A549 (cell line): ENCODE measurements around the gene PPFIA4. TPM values are rescaled to one million over a fixed set of nuclear protein-coding genes. Genes with fewer than 3 reads are reported as not detected.
"Not testable (repeated sequence)": the region's sequence is repeated elsewhere in the genome, so short reads cannot be mapped to it uniquely, and the experiment has no call there.

Source experiments
- ATAC-seq, 2 experiments: fragments of 200-7000 bp in 1 of 2; fragments of >200 bp in 1 of 2; cut with Nextera tagmentation in 1 of 2; cut with Tn5 transposase in 1 of 2; 3 replicates each; pipeline versions ENCODE4 v1.8.0 to v1.9.1; 2018 to 2020; ENCODE audit warnings: mild to moderate bottlenecking in 1 of 2, moderate library complexity in 1 of 2
- CTCF ChIA-PET: fragments of 300-600 bp; sonication (Branson Sonifier 250); formaldehyde crosslinking; extraction: SDS; loops from one replicate; lab custom pipeline; 2021; ENCODE audit warnings: antibody characterized with exemption, inconsistent platforms; lab: Yijun Ruan, JAX
- POLR2A ChIA-PET: fragments of 350-600 bp; formaldehyde crosslinking; extraction: SDS; loops from one replicate; lab custom pipeline; 2021; ENCODE audit warnings: antibody characterized with exemption, inconsistent platforms; lab: Yijun Ruan, JAX
- DNase-seq, 2 experiments: peaks; one replicate each; pipeline versions ENCODE4 v3.0.0 to v3.0.0-alpha.2; 2011 to 2016; ENCODE audit warnings: low read depth in 1 of 2, low spot score in 1 of 2
- FAIRE-seq: peaks from 2 replicates; lab custom pipeline; 2011; peaks lifted over from hg19 to GRCh38; lab: Jason Lieb, UNC
- H3K27ac ChIP-seq, 2 experiments: fragments of >200 bp; sonication (Bioruptor Twin); formaldehyde crosslinking; 3 replicates each; pipeline ENCODE4 v1.5.1; 2016 to 2017
- H3K4me1 ChIP-seq: fragments of >200 bp; sonication (Bioruptor Twin); formaldehyde crosslinking; 3 replicates; pipeline ENCODE4 v1.6.1; 2016
- H3K4me2 ChIP-seq: fragments of >200 bp; sonication (Bioruptor Twin); formaldehyde crosslinking; 3 replicates; pipeline ENCODE4 v1.6.1; 2016
- H3K4me3 ChIP-seq: fragments of >200 bp; sonication (Bioruptor Twin); formaldehyde crosslinking; 3 replicates; pipeline ENCODE4 v1.5.1; 2016
- H3K9me3 ChIP-seq: fragments of >200 bp; sonication (Bioruptor Twin); formaldehyde crosslinking; 3 replicates; pipeline ENCODE4 v1.6.1; 2016
- BHLHE40 ChIP-seq: IDR thresholded peaks from 2 replicates; pipeline ENCODE4 v1.6.1; 2012; ENCODE audit warnings: low read depth, low read length, inconsistent platforms
- CBX8 ChIP-seq: fragments of 200-600 bp; sonication (generic); IDR thresholded peaks from 2 replicates; pipeline ENCODE4 v1.6.1; 2016
- CHD2 ChIP-seq: fragments of 150-350 bp; IDR thresholded peaks from 2 replicates; pipeline ENCODE4 v1.6.1; 2014; ENCODE audit warnings: low read length; ENCODE audit not compliant: partially characterized antibody
- FOSL2 ChIP-seq, 2 experiments: fragments of 450-650 bp in 1 of 2; fragments of >200 bp in 1 of 2; sonication (Bioruptor Twin) in 1 of 2; formaldehyde crosslinking; IDR thresholded peaks; 2 replicates each; pipeline versions ENCODE4 v1.5.0 to v1.6.1; 2016 to 2020; ENCODE audit warnings: mild to moderate bottlenecking in 1 of 2, moderate library complexity in 1 of 2
- FOXS1 ChIP-seq: fragments of 250-450 bp; sonication (Bioruptor Pico); IDR thresholded peaks from 2 replicates; pipeline ENCODE4 v1.5.0; 2020; ENCODE audit warnings: mild to moderate bottlenecking, moderate library complexity
- GATA3 ChIP-seq: IDR thresholded peaks from 2 replicates; pipeline ENCODE4 v1.6.1; 2012; ENCODE audit warnings: borderline replicate concordance
- HOXA7 ChIP-seq: fragments of 250-450 bp; sonication (Bioruptor Pico); IDR thresholded peaks from 2 replicates; pipeline ENCODE4 v1.5.0; 2020; ENCODE audit warnings: mild to moderate bottlenecking, moderate library complexity
- JUN ChIP-seq, 2 experiments: fragments of >200 bp; sonication (Bioruptor Twin); formaldehyde crosslinking; IDR thresholded peaks; 2 replicates in 1 of 2; 3 replicates in 1 of 2; pipeline ENCODE4 v1.6.1; 2016 to 2017
- MAFK ChIP-seq: fragments of 450-650 bp; IDR thresholded peaks from 2 replicates; pipeline ENCODE4 v1.6.1; 2014; ENCODE audit not compliant: partially characterized antibody
- NFE2L2 ChIP-seq: fragments of 150-350 bp; conservative IDR thresholded peaks from 2 replicates; pipeline ENCODE4 v1.6.1; 2014; ENCODE audit warnings: low read length
- NPAS2 ChIP-seq: fragments of 250-450 bp; sonication (Bioruptor Pico); IDR thresholded peaks from 2 replicates; pipeline ENCODE4 v1.8.0; 2022; ENCODE audit warnings: mild to moderate bottlenecking, moderate library complexity, borderline replicate concordance
- PHF8 ChIP-seq: fragments of 200-600 bp; sonication (generic); IDR thresholded peaks from 2 replicates; pipeline ENCODE4 v1.6.1; 2016; ENCODE audit warnings: low read depth, mild to moderate bottlenecking, antibody characterized with exemption, moderate library complexity, borderline replicate concordance
- POLR2A ChIP-seq: IDR thresholded peaks from 2 replicates; pipeline ENCODE4 v1.6.1; 2012; ENCODE audit warnings: mild to moderate bottlenecking, low read length
- RCOR1 ChIP-seq: fragments of 150-350 bp; IDR thresholded peaks from 2 replicates; pipeline ENCODE4 v1.6.1; 2014; ENCODE audit warnings: antibody characterized with exemption, low read length, low read depth
- RFX5 ChIP-seq: fragments of 450-650 bp; IDR thresholded peaks from 2 replicates; pipeline ENCODE4 v1.7.1; 2014; ENCODE audit warnings: antibody characterized with exemption, mild to moderate bottlenecking, moderate library complexity
- TFCP2L1 ChIP-seq: fragments of 250-450 bp; sonication (Bioruptor Pico); IDR thresholded peaks from 2 replicates; pipeline ENCODE4 v1.5.0; 2021; ENCODE audit warnings: mild to moderate bottlenecking
- TP53 ChIP-seq: fragments of 250-450 bp; sonication (Bioruptor Pico); IDR thresholded peaks from 2 replicates; pipeline ENCODE4 v1.5.0; 2021; ENCODE audit warnings: mild to moderate bottlenecking, moderate library complexity
- ZC3H11A ChIP-seq: fragments of 450-650 bp; IDR thresholded peaks from 2 replicates; pipeline ENCODE4 v1.6.1; 2014; ENCODE audit warnings: antibody characterized with exemption, mild to moderate bottlenecking
- ZFP36 ChIP-seq: fragments of 450-650 bp; IDR thresholded peaks from 2 replicates; pipeline ENCODE4 v1.6.1; 2014; ENCODE audit warnings: borderline replicate concordance; ENCODE audit not compliant: partially characterized antibody
- ZNF302 ChIP-seq: fragments of 250-450 bp; sonication (Bioruptor Pico); IDR thresholded peaks from 2 replicates; pipeline ENCODE4 v1.9.0; 2021; ENCODE audit warnings: inconsistent platforms, mild to moderate bottlenecking, moderate library complexity
- WGBS: methylation state at CpG from one replicate; pipeline ENCODE4 v1.1.6; 2017; ENCODE audit errors: missing lambda C conversion rate; 5-methylcytosine and 5-hydroxymethylcytosine counted together
- polyA plus RNA-seq, 4 experiments: library from polyadenylated mRNA; depleted of rRNA in 3 of 4; stranded (reverse); fragments of >200 nt; fragmentation: RNase III in 1 of 4; extraction: RNeasy Plus Mini Kit Qiagen cat#74134 plus additional on column Dnase treatment in 1 of 4; gene quantifications; 2 replicates in 3 of 4; 3 replicates in 1 of 4; pipeline ENCODE4 v1.2.3, GENCODE V29; 2011 to 2017
- TF ChIP-seq, protein P1 (sequence below): fragments of 200-600 bp; sonication (generic); IDR thresholded peaks from 2 replicates; pipeline ENCODE4 v1.6.1; 2016; ENCODE audit warnings: antibody characterized with exemption, mild to moderate bottlenecking, moderate library complexity
- TF ChIP-seq, protein P2 (sequence below): IDR thresholded peaks from 2 replicates; pipeline ENCODE4 v1.6.1; 2012; ENCODE audit warnings: low read depth, borderline replicate concordance
- TF ChIP-seq, protein P3 (sequence below): fragments of 250-450 bp; sonication (Bioruptor Pico); IDR thresholded peaks from 2 replicates; pipeline ENCODE4 v1.5.0; 2020; ENCODE audit warnings: low read depth, mild to moderate bottlenecking, moderate library complexity
- TF ChIP-seq, protein P4 (sequence below): fragments of >200 bp; sonication (Bioruptor Twin); formaldehyde crosslinking; IDR thresholded peaks from 3 replicates; pipeline ENCODE4 v1.6.1; 2016
- TF ChIP-seq, protein P5 (sequence below): fragments of 450-650 bp; IDR thresholded peaks from 2 replicates; pipeline ENCODE4 v1.6.1; 2014; ENCODE audit warnings: antibody characterized with exemption

PPFIA4 gene
- polyA plus RNA-seq, 2 of the 4 experiments (the other 2 are of a cell fraction), result 0.47 to 0.63 TPM

DNA sequence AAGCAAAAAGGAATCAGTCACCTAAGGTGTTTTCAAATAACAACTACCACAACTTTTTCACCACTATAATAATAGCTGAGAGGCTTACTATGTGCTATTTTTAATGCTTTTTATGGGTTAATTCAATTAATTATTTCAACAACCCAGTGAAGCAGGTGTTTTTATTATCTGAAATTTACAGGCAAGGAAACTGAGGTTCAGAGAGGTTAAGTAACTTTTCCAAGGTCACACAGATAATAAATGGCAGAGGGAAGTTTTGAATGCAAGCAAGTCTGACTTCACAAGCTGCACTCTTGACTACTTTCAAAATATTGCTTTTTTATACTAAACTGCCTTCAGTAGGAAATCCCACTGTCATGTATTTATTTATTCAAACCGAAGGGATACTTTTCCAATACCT is 23.3 kb upstream of the PPFIA4 start (continued):
- TF ChIP-seq FOSL2 (IDR thresholded peaks at IDR 0.05) (no peak), FOSL2 (CRISPR knock-in tag; IDR thresholded peaks at IDR 0.05) (no peak), NPAS2 (no peak), TFCP2L1 (no peak), RFX5 (no peak)

DNA sequence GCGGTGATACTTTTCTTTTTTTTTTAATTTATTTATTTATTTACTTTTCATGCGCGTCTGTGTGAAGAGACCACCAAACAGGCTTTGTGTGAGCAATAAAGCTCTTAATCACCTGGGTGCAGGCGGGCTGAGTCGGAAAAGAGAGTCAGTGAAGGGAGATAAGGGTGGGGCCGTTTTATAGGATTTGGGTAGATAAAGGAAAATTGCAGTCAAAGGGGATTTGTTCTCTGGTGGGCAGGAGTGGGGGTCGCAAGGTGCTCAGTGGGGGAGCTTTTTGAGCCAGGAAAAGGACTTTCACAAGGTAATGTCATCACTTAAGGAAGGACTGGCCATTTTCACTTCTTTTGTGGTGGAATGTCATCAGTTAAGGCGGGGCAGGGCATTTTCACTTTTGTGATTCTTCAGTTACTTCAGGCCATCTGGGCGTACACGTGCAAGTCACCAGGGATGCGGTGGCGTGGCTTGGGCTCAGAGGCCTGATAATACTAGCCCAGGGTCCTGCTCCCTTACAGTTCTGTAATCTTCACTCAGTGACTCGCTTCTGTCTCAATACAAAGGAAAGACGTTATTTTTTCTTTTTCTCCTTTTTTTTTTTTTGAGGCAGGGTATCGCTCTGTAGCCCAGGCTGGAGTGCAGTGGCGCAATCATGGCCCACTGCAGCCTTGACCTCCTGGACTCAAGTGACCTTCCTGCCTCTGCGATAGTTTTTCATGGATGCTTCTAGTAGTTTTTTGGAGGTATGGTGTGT is 20.7 kb upstream of the PPFIA4 start:
- 95% methylated on average over 17 of the region's 17 CpGs for WGBS
- Histone ChIP-seq H3K27ac (peak overlapping the region; percentile 96 to 100; a peak in 4 of 6 replicates), H3K4me1 (peaks cover 13% of the 10 kb centered on the region)

DNA sequence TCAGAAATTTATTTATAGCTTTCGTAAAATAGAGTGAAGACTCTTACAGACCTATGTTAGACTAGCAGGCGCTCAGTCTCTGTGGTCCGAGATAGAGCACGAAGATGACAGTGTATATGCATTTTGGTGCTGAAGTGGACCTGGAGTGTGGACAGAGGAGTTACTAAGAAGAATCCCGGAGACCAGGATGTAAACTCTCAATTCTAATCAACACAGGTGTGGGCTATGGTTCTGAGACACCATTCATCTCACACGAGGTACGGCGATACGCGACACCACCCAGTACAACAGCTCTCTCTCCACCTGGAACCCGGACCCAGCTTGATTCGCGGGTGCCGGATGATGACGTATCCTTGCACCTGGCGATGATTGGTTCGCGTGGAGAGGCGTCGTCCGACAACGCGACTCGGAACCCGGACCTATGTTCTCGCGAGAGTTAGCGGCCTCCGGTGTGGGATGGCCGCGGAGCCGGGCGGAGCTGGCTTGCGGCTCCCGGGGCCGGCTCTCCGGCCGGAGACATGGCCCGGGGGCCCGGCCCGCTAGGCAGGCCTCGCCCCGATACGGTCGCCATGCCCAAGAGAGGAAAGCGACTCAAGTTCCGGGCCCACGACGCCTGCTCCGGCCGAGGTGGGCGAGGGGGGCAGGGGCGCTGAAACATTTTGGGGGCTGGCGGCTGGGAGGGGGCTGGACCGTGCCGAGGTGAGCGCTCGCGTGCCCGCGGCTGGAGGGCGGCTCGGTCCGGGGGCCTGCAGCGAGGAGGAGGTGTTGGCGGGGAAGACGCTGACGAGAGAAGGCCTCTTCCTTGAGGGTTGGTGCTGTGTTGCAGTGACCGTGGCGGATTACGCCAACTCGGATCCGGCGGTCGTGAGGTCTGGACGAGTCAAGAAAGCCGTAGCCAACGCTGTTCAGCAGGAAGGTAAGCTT is 19.1 kb upstream of the PPFIA4 start, which contains the start of gene TMEM183A:
Gene TMEM183A, plus strand, starts transcription at position 427 of the 924 bp plus-strand sequence. Its CDS starts 92 bp downstream, at position 519.
- no peaks in the 10 kb centered on the region for H3K9me3 ChIP-seq
- H3K4me2 ChIP-seq, result peak within 1 kb of the TSS; percentile 88
- ChIA-PET CTCF (interaction anchor here (0.6 to 3.7 kb wide), 10 partner anchors 9 to 262 kb away, joined by 3 to 20 read pairs (median 3); no protein-coding TSS in a partner anchor), POLR2A (interaction anchor here (0.5 to 2.0 kb wide), 16 partner anchors 10 to 619 kb away, joined by 3 to 15 read pairs (median 4); partner anchors contain the start of genes ADORA1, ATP2B4, KLHL12 and PCAT6)
- peak; percentile 90 to 98 for DNase-seq
- H3K27ac ChIP-seq, result peak within 1 kb of the TSS; percentile 96 to 100
- FAIRE-seq, result peak; percentile 68
- peak; percentile 98 to 99 for ATAC-seq
- H3K4me1 ChIP-seq, result peaks cover 13% of the 10 kb centered on the region
- H3K4me3 ChIP-seq, result peak within 1 kb of the TSS; percentile 95
- WGBS, result under 1% methylated on average over 27 of the region's 78 CpGs
- TF ChIP-seq CHD2, result peak; percentile 91
- peak; percentile 29 for TF ChIP-seq PHF8
- TF ChIP-seq, protein P1, sequence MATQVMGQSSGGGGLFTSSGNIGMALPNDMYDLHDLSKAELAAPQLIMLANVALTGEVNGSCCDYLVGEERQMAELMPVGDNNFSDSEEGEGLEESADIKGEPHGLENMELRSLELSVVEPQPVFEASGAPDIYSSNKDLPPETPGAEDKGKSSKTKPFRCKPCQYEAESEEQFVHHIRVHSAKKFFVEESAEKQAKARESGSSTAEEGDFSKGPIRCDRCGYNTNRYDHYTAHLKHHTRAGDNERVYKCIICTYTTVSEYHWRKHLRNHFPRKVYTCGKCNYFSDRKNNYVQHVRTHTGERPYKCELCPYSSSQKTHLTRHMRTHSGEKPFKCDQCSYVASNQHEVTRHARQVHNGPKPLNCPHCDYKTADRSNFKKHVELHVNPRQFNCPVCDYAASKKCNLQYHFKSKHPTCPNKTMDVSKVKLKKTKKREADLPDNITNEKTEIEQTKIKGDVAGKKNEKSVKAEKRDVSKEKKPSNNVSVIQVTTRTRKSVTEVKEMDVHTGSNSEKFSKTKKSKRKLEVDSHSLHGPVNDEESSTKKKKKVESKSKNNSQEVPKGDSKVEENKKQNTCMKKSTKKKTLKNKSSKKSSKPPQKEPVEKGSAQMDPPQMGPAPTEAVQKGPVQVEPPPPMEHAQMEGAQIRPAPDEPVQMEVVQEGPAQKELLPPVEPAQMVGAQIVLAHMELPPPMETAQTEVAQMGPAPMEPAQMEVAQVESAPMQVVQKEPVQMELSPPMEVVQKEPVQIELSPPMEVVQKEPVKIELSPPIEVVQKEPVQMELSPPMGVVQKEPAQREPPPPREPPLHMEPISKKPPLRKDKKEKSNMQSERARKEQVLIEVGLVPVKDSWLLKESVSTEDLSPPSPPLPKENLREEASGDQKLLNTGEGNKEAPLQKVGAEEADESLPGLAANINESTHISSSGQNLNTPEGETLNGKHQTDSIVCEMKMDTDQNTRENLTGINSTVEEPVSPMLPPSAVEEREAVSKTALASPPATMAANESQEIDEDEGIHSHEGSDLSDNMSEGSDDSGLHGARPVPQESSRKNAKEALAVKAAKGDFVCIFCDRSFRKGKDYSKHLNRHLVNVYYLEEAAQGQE, result peak; percentile 75
- no peak for TF ChIP-seq NFE2L2
- TF ChIP-seq JUN (IDR thresholded peaks at IDR 0.05), result peak; percentile 87 to 88; a peak in 4 of 5 replicates
- peak; percentile 91 for TF ChIP-seq POLR2A
- no peak for TF ChIP-seq ZFP36
- no peak for TF ChIP-seq TFCP2L1
- peak; percentile 29; the same call in 1 of the 2 replicates for TF ChIP-seq GATA3
- no peak for TF ChIP-seq CBX8
- TF ChIP-seq TP53, result peak; percentile 76; the same call in 1 of the 2 replicates
- TF ChIP-seq BHLHE40, result no peak
- TF ChIP-seq, protein P2, sequence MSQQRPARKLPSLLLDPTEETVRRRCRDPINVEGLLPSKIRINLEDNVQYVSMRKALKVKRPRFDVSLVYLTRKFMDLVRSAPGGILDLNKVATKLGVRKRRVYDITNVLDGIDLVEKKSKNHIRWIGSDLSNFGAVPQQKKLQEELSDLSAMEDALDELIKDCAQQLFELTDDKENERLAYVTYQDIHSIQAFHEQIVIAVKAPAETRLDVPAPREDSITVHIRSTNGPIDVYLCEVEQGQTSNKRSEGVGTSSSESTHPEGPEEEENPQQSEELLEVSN, result peak; percentile 62; the same call in 1 of the 2 replicates
- TF ChIP-seq RCOR1, result no peak
- TF ChIP-seq, protein P3, sequence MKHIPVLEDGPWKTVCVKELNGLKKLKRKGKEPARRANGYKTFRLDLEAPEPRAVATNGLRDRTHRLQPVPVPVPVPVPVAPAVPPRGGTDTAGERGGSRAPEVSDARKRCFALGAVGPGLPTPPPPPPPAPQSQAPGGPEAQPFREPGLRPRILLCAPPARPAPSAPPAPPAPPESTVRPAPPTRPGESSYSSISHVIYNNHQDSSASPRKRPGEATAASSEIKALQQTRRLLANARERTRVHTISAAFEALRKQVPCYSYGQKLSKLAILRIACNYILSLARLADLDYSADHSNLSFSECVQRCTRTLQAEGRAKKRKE (CRISPR knock-in tag), result no peak
- TF ChIP-seq ZNF302 (CRISPR knock-in tag), result no peak
- no peak for TF ChIP-seq MAFK
- no peak for TF ChIP-seq ZC3H11A
- TF ChIP-seq, protein P4, sequence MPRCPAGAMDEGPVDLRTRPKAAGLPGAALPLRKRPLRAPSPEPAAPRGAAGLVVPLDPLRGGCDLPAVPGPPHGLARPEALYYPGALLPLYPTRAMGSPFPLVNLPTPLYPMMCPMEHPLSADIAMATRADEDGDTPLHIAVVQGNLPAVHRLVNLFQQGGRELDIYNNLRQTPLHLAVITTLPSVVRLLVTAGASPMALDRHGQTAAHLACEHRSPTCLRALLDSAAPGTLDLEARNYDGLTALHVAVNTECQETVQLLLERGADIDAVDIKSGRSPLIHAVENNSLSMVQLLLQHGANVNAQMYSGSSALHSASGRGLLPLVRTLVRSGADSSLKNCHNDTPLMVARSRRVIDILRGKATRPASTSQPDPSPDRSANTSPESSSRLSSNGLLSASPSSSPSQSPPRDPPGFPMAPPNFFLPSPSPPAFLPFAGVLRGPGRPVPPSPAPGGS, result peak; percentile 92
- TF ChIP-seq, protein P5, sequence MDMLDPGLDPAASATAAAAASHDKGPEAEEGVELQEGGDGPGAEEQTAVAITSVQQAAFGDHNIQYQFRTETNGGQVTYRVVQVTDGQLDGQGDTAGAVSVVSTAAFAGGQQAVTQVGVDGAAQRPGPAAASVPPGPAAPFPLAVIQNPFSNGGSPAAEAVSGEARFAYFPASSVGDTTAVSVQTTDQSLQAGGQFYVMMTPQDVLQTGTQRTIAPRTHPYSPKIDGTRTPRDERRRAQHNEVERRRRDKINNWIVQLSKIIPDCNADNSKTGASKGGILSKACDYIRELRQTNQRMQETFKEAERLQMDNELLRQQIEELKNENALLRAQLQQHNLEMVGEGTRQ, result no peak
- no peak for TF ChIP-seq FOXS1 (CRISPR knock-in tag)
- no peak for TF ChIP-seq HOXA7 (CRISPR knock-in tag)

More for the DNA sequence above, 20.7 kb upstream of the PPFIA4 start:
- peak overlapping the region; percentile 95; the same call in 1 of the 3 replicates for H3K4me3 ChIP-seq
- peak overlapping the region; percentile 88 for H3K4me2 ChIP-seq
- ChIA-PET POLR2A (interaction anchor here (1.1 to 2.0 kb wide), 2 partner anchors 16 to 30 kb away, joined by 3 to 13 read pairs; no protein-coding TSS in a partner anchor), CTCF (interaction anchor here (0.6 to 3.7 kb wide), 6 partner anchors 8 to 435 kb away, joined by 3 to 20 read pairs (median 4); no protein-coding TSS in a partner anchor)
- not testable (repeated sequence) for H3K9me3 ChIP-seq, FAIRE-seq, ATAC-seq
- DNase-seq, result peak in 1 of 2 experiments; percentile 16
